Hepatocyte (in vitro differentiated cells): Measurements from ENCODE around the gene LAMB4. TPM values are rescaled to one million over a fixed set of nuclear protein-coding genes. Genes with fewer than 3 reads are reported as not detected.
A peak's percentile ranks its signal among the peaks of the same experiment; 100 is the strongest.

Experiments
- DNase-seq: peaks from one replicate; pipeline ENCODE4 v3.0.0-alpha.2; 2016; ENCODE audit warnings: low spot score
- H2AFZ ChIP-seq: fragments of 200-600 bp; sonication (generic); 2 replicates; pipeline ENCODE4 v1.6.0; 2016; ENCODE audit warnings: antibody characterized with exemption, mild to moderate bottlenecking
- H3K27ac ChIP-seq: fragments of 200-600 bp; sonication (generic); 2 replicates; pipeline ENCODE4 v1.5.1; 2016; ENCODE audit warnings: mild to moderate bottlenecking
- H3K27me3 ChIP-seq: fragments of 200-600 bp; sonication (generic); 2 replicates; pipeline ENCODE4 v1.6.1; 2016
- H3K36me3 ChIP-seq: fragments of 200-600 bp; sonication (generic); replicated peaks from 2 replicates; pipeline ENCODE4 v1.5.1; 2016; ENCODE audit warnings: low read depth; ENCODE audit not compliant: insufficient read depth
- H3K4me1 ChIP-seq: fragments of 200-600 bp; sonication (generic); 2 replicates; pipeline ENCODE4 v1.5.1; 2016; ENCODE audit warnings: mild to moderate bottlenecking, moderate library complexity; ENCODE audit not compliant: insufficient read depth
- H3K4me2 ChIP-seq: fragments of 200-600 bp; sonication (generic); 2 replicates; pipeline ENCODE4 v1.6.0; 2016
- H3K4me3 ChIP-seq: fragments of 200-600 bp; sonication (generic); 2 replicates; pipeline ENCODE4 v1.5.1; 2016; ENCODE audit warnings: mild to moderate bottlenecking
- H3K79me2 ChIP-seq: fragments of 200-600 bp; sonication (generic); 2 replicates; pipeline ENCODE4 v1.6.0; 2017; ENCODE audit warnings: mild to moderate bottlenecking
- H3K9me2 ChIP-seq: fragments of 200-600 bp; sonication (generic); replicated peaks from 2 replicates; pipeline ENCODE4 v1.6.0; 2017; ENCODE audit warnings: mild to moderate bottlenecking; ENCODE audit not compliant: insufficient read depth
- H3K9me3 ChIP-seq: fragments of 200-600 bp; sonication (generic); 2 replicates; pipeline ENCODE4 v1.5.1; 2016; ENCODE audit warnings: low read depth, mild to moderate bottlenecking
- H4K20me1 ChIP-seq: fragments of 200-600 bp; sonication (generic); 2 replicates; pipeline ENCODE4 v1.6.0; 2016; ENCODE audit warnings: mild to moderate bottlenecking; ENCODE audit not compliant: insufficient read depth, poor library complexity, severe bottlenecking
- EZH2 ChIP-seq: fragments of 200-600 bp; sonication (generic); IDR thresholded peaks from 2 replicates; pipeline ENCODE4 v1.6.1; 2016; ENCODE audit warnings: antibody characterized with exemption, mild to moderate bottlenecking, borderline replicate concordance
- EZH2phosphoT487 ChIP-seq: fragments of 200-600 bp; sonication (generic); IDR thresholded peaks from one replicate; pipeline ENCODE4 v1.6.1; 2018; ENCODE audit warnings: antibody characterized with exemption, mild to moderate bottlenecking, low read depth, moderate library complexity; ENCODE audit not compliant: unreplicated experiment, severe bottlenecking
- WGBS: methylation state at CpG from one replicate; pipeline ENCODE4 v1.1.6; 2016; ENCODE audit warnings: low lambda C conversion rate; ENCODE audit errors: missing lambda C conversion rate; 5-methylcytosine and 5-hydroxymethylcytosine counted together
- polyA plus RNA-seq: library from polyadenylated mRNA; unstranded; fragments of >200 nt; fragmentation: Nextera tagmentation; extraction: Ambion mirVana; gene quantifications from 2 replicates; pipeline ENCODE4 v1.2.1, GENCODE V29; 2016
- total RNA-seq: library from RNA; depleted of rRNA; stranded (reverse); fragments of >200 nt; gene quantifications from 2 replicates; pipeline ENCODE4 v1.2.3, GENCODE V29; 2014
- TF ChIP-seq, protein P1 (sequence below): fragments of 200-600 bp; sonication (generic); IDR thresholded peaks from 2 replicates; pipeline ENCODE4 v1.5.1; 2016; ENCODE audit warnings: antibody characterized with exemption, mild to moderate bottlenecking; ENCODE audit not compliant: poor library complexity

The LAMB4 gene
- total and polyA plus RNA-seq, 2 experiments from 2014 or later = 1.3 to 1.9 TPM

- 78% methylated on average over 3 of the region's 3 CpGs for WGBS
- no peak for TF ChIP-seq EZH2phosphoT487
- TF ChIP-seq EZH2 = no peak
- TF ChIP-seq, protein P1, sequence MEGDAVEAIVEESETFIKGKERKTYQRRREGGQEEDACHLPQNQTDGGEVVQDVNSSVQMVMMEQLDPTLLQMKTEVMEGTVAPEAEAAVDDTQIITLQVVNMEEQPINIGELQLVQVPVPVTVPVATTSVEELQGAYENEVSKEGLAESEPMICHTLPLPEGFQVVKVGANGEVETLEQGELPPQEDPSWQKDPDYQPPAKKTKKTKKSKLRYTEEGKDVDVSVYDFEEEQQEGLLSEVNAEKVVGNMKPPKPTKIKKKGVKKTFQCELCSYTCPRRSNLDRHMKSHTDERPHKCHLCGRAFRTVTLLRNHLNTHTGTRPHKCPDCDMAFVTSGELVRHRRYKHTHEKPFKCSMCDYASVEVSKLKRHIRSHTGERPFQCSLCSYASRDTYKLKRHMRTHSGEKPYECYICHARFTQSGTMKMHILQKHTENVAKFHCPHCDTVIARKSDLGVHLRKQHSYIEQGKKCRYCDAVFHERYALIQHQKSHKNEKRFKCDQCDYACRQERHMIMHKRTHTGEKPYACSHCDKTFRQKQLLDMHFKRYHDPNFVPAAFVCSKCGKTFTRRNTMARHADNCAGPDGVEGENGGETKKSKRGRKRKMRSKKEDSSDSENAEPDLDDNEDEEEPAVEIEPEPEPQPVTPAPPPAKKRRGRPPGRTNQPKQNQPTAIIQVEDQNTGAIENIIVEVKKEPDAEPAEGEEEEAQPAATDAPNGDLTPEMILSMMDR = no peak
Observed at GRCh38 chr7:108120196-108120595, 10.0 kb downstream of the LAMB4 start.

GRCh38 chr7:108118959-108119358 lies 11.2 kb downstream of the LAMB4 start:
- Histone ChIP-seq H3K27me3 (no peaks in the 10 kb centered on the region), H3K9me3 (no peaks in the 10 kb centered on the region), H2AFZ (no peak overlapping the region), H3K4me3 (no peak overlapping the region), H3K36me3 (no peaks in the 10 kb centered on the region), H4K20me1 (no peaks in the 10 kb centered on the region), H3K27ac (no peak overlapping the region), H3K9me2 (no peaks in the 10 kb centered on the region), H3K4me2 (no peak overlapping the region), H3K79me2 (no peaks in the 10 kb centered on the region), H3K4me1 (peaks cover 7% of the 10 kb centered on the region)
- DNase-seq = no peak
- WGBS = 96% methylated on average over 2 of the region's 2 CpGs
- TF ChIP-seq EZH2 (no peak), EZH2phosphoT487 (no peak)
- TF ChIP-seq, protein P1 = no peak

More at GRCh38 chr7:108120196-108120595, 10.0 kb downstream of the LAMB4 start:
- Histone ChIP-seq H3K27me3 (no peaks in the 10 kb centered on the region), H3K27ac (no peak overlapping the region), H4K20me1 (no peaks in the 10 kb centered on the region), H3K4me1 (peaks cover 7% of the 10 kb centered on the region), H2AFZ (no peak overlapping the region), H3K9me3 (no peaks in the 10 kb centered on the region), H3K9me2 (no peaks in the 10 kb centered on the region), H3K36me3 (no peaks in the 10 kb centered on the region), H3K4me3 (no peak overlapping the region), H3K79me2 (no peaks in the 10 kb centered on the region), H3K4me2 (no peak overlapping the region)
- DNase-seq = no peak

DNA sequence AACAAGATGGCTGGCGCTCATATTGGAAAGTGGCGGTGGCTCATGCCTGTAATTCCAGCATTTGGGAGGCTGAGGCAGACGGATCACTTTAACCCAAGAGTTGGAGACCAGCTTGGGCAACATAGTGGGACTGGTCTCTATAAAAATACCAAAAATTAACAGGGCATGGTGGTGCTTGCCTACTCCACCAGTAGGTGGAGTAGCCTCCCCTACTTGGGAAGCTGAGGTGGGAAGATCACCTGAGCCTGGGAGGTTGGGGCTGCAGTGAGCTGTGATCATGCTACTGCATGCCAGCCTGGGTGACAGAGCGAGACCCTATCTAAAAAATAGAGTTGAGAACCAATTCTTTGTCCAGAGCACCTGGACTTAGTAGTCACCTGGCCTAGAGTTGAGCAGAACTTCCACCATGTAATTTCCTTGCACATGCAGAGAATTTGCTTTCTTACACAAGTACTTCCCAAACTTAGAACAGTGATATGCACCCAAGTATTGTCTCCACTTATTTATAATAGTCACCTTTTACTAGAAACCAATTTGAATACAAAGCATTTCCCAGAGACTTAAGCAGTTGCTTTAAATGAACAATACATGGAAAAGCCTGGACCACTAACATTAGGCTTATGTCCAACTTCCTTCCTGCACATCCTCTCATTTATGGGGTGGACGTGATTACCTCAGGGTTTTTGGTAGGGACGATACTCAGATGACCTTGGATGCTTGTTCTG lies 15.9 kb downstream of the LAMB4 start:
- Histone ChIP-seq H4K20me1 (no peaks in the 10 kb centered on the region), H3K79me2 (no peaks in the 10 kb centered on the region), H3K27me3 (no peaks in the 10 kb centered on the region), H3K27ac (no peak overlapping the region), H3K9me3 (no peaks in the 10 kb centered on the region), H2AFZ (no peak overlapping the region), H3K36me3 (no peaks in the 10 kb centered on the region), H3K9me2 (no peaks in the 10 kb centered on the region), H3K4me1 (no peaks in the 10 kb centered on the region), H3K4me3 (no peak overlapping the region), H3K4me2 (no peak overlapping the region)
- 75% methylated on average over 6 of the region's 6 CpGs for WGBS
- TF ChIP-seq, protein P1 = peak; percentile 42
- no peak for TF ChIP-seq EZH2phosphoT487
- peak; percentile 26 for DNase-seq
